ENCODE measurements around the gene LEP.

LEP gene

DNA sequence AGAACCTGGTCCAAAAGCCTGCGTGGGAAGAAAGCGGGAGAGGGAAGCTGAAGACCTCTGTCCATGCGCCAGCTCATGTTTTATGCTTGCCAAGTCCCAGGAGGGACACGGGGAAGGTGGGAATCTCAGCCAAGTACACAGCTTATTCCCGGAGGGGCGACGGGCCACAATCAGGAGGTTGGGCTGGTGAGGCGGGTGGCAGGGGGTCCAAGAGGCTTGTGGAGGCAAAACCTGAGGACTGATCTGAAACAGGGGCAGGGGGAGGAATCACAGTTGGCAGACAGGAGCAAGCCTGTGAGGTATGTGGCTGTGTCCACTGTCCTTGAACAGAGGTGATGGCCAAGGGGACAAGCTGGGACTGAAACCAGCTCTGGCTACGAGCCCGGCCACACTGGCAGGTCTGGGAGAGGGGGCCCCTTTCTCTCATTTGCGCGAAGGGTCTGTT is 38.0 kb upstream of the LEP start:
- H3K9me3 ChIP-seq (ENCODE audit: control insufficient read depth, low read length), result no peaks in the 10 kb centered on the region
- WGBS, 2 experiments, result 91% methylated on average over 12 of the region's 12 CpGs
- no peak overlapping the region for H3K4me3 ChIP-seq (ENCODE audit: insufficient read depth, low read depth, low read length)
- peaks cover 55% of the 10 kb centered on the region for H3K27me3 ChIP-seq (ENCODE audit: control insufficient read depth, insufficient read depth, low read length, poor library complexity, severe bottlenecking)
- H3K4me1 ChIP-seq (ENCODE audit: control insufficient read depth, insufficient read depth, low read length), result peaks cover 14% of the 10 kb centered on the region
- no peaks in the 10 kb centered on the region for H3K36me3 ChIP-seq (ENCODE audit: control insufficient read depth, insufficient read depth, low read length)
- no peak overlapping the region for H3K27ac ChIP-seq (ENCODE audit: insufficient read depth, low read depth, low read length, poor library complexity, severe bottlenecking)

DNA sequence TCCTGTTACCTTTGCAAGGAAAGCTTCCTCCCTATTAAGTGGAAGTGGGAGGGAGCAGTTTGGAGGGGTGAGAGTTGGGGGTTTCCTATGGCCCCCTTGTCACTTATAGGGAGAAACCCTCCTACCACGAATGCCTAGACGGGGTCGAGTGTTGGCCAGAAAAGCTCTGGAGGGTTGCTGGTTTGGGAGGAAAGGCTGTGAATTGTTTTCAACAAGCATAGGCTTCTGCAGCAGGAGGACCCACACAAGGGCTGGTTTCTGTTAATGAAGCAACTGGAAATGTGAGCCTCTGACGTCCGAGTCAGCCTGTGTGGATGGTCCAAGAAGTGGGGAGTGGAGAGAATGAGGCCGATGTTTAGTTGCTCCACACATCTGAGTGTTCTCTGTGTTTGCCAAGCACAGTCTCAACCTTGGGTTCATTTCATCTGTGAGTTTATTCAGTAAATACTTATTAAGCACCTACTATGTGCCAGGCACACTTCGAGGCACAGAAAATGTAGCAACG is 37.3 kb upstream of the LEP start:
- H3K9me3 ChIP-seq (ENCODE audit: control insufficient read depth, low read length), result no peaks in the 10 kb centered on the region
- WGBS, 2 experiments, result 82 to 85% methylated on average over 8 of the region's 8 CpGs
- peaks cover 14% of the 10 kb centered on the region for H3K4me1 ChIP-seq (ENCODE audit: control insufficient read depth, insufficient read depth, low read length)
- peaks cover 55% of the 10 kb centered on the region for H3K27me3 ChIP-seq (ENCODE audit: control insufficient read depth, insufficient read depth, low read length, poor library complexity, severe bottlenecking)
- H3K27ac ChIP-seq (ENCODE audit: insufficient read depth, low read depth, low read length, poor library complexity, severe bottlenecking), result no peak overlapping the region
- H3K36me3 ChIP-seq (ENCODE audit: control insufficient read depth, insufficient read depth, low read length), result no peaks in the 10 kb centered on the region
- H3K4me3 ChIP-seq (ENCODE audit: insufficient read depth, low read depth, low read length), result no peak overlapping the region

DNA sequence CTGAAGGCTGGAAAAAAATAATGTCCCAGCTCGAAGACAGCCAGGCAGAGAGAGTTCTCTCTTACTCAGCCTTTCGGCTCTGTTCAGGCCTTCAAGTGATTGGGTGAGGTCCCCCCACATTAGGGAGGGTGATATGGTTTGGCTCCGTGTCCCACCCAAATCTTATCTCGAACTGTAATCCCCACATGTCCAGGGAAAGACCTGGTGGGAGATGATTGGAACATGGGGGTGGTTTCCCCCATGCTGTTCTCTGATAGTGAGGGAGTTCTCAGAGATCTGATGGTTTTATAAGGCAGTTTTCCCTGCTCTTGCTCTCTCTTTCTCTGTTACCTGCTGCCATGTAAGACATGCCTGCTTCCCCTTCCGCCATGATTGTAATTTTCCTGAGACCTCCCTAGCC is 36.6 kb upstream of the LEP start:
- H3K36me3 ChIP-seq (ENCODE audit: control insufficient read depth, insufficient read depth, low read length), result no peaks in the 10 kb centered on the region
- H3K27ac ChIP-seq (ENCODE audit: insufficient read depth, low read depth, low read length, poor library complexity, severe bottlenecking), result no peak overlapping the region
- H3K4me3 ChIP-seq (ENCODE audit: insufficient read depth, low read depth, low read length), result no peak overlapping the region
- WGBS, 2 experiments, result 91 to 93% methylated on average over 5 of the region's 5 CpGs
- peaks cover 55% of the 10 kb centered on the region for H3K27me3 ChIP-seq (ENCODE audit: control insufficient read depth, insufficient read depth, low read length, poor library complexity, severe bottlenecking)
- H3K4me1 ChIP-seq (ENCODE audit: control insufficient read depth, insufficient read depth, low read length), result peaks cover 14% of the 10 kb centered on the region
- H3K9me3 ChIP-seq (ENCODE audit: control insufficient read depth, low read length), result no peaks in the 10 kb centered on the region

DNA sequence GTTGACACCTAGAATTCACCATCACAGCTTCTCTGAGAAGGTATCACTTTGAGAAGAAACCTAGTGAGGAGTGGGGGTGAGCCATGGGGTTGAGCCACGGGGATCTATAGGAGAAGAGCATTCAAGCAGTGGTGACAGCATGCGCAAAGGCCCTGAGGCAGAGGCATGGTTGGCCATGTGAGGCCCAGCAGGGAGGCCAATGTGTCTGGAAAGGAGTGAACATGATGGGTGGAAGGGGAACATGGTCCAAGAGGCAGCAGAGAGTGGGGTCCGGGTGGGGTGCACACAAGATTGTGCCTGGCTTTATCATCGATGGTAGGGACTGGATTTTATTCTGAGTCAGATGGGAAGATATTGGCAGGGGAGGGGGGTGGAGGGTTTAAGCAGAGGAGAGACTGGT is 36.0 kb upstream of the LEP start:
- Histone ChIP-seq H3K36me3 (ENCODE audit: control insufficient read depth, insufficient read depth, low read length) (no peaks in the 10 kb centered on the region), H3K9me3 (ENCODE audit: control insufficient read depth, low read length) (no peaks in the 10 kb centered on the region), H3K4me1 (ENCODE audit: control insufficient read depth, insufficient read depth, low read length) (peaks cover 14% of the 10 kb centered on the region), H3K27me3 (ENCODE audit: control insufficient read depth, insufficient read depth, low read length, poor library complexity, severe bottlenecking) (peaks cover 54% of the 10 kb centered on the region), H3K27ac (ENCODE audit: insufficient read depth, low read depth, low read length, poor library complexity, severe bottlenecking) (no peak overlapping the region), H3K4me3 (ENCODE audit: insufficient read depth, low read depth, low read length) (no peak overlapping the region)
- 95 to 96% methylated on average over 4 of the region's 4 CpGs for WGBS, 2 experiments

DNA sequence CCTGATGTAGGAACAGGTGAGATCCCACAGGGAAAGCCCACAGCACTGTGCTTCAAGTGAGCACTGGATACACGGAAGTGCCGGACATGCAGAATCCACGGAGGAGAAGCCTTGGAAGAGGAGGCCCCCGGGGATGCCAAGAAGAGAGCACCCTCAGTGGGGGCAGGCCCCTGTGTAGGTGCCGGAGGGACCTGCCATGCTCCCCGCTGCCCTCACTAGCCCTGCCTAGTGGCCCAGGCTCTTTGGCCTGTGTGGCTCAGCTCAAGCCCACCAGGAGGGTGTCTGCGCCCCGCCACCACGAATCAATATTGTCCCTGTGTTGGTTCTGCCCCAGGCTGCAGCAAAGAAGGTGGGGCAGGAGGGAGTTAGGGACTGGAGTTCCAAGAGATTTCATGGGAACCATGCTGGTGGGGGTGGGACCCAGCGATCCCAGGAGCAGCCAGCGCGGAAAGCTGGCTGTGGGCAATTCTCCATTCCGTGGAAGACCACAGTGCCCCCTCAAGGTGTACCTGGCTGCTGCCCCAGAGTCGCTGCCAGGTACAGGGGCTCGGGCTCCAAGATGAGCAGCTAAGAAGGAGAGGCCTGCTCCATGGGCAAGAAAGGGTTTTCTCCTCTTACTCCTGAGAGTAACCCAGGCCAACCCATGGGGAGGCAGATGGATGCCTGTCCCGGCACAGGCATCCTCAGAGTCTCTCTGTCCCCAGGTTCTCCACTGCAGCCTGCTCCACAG is 34.9 kb upstream of the LEP start:
- Histone ChIP-seq H3K4me1 (ENCODE audit: control insufficient read depth, insufficient read depth, low read length) (peaks cover 16% of the 10 kb centered on the region), H3K27me3 (ENCODE audit: control insufficient read depth, insufficient read depth, low read length, poor library complexity, severe bottlenecking) (peaks cover 50% of the 10 kb centered on the region), H3K4me3 (ENCODE audit: insufficient read depth, low read depth, low read length) (no peak overlapping the region), H3K27ac (ENCODE audit: insufficient read depth, low read depth, low read length, poor library complexity, severe bottlenecking) (no peak overlapping the region), H3K36me3 (ENCODE audit: control insufficient read depth, insufficient read depth, low read length) (no peaks in the 10 kb centered on the region), H3K9me3 (ENCODE audit: control insufficient read depth, low read length) (no peaks in the 10 kb centered on the region)
- WGBS, 2 experiments, result 87 to 90% methylated on average over 16 of the region's 16 CpGs

DNA sequence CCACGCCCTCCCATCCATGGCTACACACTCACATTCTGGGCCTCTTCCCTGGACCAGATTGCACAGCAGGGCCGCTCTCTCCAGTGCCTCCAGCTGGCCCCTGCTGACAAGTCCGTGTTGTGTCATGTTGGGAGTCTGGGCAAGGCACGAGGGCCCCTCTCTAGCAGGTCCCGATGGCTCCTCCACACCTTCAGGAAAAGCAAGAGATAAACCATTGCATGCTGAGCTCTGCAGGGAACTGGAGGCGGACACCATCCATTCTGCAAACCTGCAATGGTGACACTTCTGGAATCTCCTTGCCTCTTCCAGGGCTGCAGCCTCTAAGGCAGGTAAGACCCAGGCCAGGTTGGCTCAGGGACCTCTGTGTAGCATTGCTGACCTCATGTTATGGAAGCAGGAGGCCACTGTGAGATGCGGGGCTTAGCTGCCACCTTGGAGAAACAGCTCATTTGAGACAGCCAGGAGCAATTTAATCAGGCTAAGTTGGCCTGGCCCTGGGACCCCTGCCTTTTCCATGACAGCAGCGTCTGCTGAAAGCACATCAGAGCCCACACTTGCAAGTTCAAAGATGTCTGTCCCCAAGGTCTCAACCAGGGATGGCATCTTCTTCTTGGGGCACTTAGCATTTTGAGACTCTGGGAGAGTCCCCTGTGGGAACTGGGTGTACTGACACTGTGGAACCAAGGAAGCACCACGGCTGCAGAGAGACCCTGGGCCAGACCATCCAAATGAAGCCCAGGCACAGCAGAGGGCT is 34.2 kb upstream of the LEP start:
- WGBS, 2 experiments, result 75 to 78% methylated on average over 9 of the region's 9 CpGs
- no peak overlapping the region for H3K27ac ChIP-seq (ENCODE audit: insufficient read depth, low read depth, low read length, poor library complexity, severe bottlenecking)
- no peaks in the 10 kb centered on the region for H3K9me3 ChIP-seq (ENCODE audit: control insufficient read depth, low read length)
- no peaks in the 10 kb centered on the region for H3K36me3 ChIP-seq (ENCODE audit: control insufficient read depth, insufficient read depth, low read length)
- no peak overlapping the region for H3K4me3 ChIP-seq (ENCODE audit: insufficient read depth, low read depth, low read length)
- peaks cover 11% of the 10 kb centered on the region for H3K4me1 ChIP-seq (ENCODE audit: control insufficient read depth, insufficient read depth, low read length)
- H3K27me3 ChIP-seq (ENCODE audit: control insufficient read depth, insufficient read depth, low read length, poor library complexity, severe bottlenecking), result peaks cover 42% of the 10 kb centered on the region

DNA sequence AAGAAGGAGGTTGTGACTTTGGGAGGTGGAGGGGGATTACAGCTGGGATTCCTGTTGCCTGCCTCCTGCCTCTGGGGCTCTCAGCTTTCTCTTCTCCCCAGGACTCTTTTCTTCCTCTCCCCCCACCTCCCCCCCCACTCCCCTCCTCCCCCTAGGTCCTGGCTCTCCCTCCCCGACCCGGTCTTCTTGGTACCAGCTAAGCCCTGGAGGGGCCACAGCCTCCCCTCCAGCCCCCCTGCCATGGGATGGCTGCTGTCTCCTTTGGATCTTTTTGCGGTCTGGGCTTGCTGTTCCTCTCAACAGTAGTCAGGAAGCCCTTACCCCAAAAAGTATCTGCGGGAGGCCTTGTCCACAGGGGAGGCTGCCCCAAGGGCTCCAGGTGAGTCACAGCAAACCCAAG is 33.5 kb upstream of the LEP start:
- 43 to 45% methylated on average over 4 of the region's 4 CpGs for WGBS, 2 experiments
- peaks cover 35% of the 10 kb centered on the region for H3K27me3 ChIP-seq (ENCODE audit: control insufficient read depth, insufficient read depth, low read length, poor library complexity, severe bottlenecking)
- no peak overlapping the region for H3K27ac ChIP-seq (ENCODE audit: insufficient read depth, low read depth, low read length, poor library complexity, severe bottlenecking)
- peaks cover 8% of the 10 kb centered on the region for H3K4me1 ChIP-seq (ENCODE audit: control insufficient read depth, insufficient read depth, low read length)
- no peaks in the 10 kb centered on the region for H3K36me3 ChIP-seq (ENCODE audit: control insufficient read depth, insufficient read depth, low read length)
- no peaks in the 10 kb centered on the region for H3K9me3 ChIP-seq (ENCODE audit: control insufficient read depth, low read length)
- H3K4me3 ChIP-seq (ENCODE audit: insufficient read depth, low read depth, low read length), result no peak overlapping the region

DNA sequence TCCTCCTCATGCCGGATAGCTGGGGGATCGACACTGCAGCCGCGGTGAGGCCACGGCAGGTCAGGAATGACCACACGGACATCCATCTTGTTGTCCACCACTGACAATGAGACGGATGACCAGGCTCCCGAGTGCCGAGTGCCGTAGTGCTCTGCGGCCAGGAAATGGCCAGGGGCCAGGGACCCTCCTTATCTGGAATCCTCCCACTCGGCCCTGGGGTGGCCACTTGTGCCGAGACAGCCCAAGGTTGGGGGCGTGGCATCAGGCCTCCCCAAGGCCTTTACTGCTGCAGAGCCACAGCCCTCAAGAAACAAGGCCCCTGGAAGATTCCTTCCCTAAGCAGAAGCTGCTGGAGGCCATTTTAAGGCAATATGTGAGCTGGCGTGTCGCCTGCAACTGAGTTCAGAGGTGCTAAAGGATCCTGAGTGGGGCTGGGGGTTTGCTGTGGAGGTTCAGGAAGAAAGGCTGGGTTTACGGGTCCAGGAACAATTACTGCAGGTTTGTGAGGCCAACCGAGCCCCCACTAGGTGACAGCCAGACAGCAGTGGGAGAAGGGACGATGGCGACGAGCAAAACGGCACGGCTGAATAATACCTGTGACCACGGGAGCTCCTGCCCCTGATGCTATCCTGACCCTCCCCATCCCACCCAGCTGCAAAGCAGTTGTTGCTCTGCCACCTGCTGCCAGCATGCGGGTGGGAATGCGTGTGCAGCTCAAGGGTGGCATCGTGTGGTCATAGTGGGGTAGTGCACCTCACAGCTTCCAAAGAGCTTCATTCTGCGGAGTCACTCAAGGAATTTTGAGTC is 31.6 kb upstream of the LEP start:
- Histone ChIP-seq H3K9me3 (ENCODE audit: control insufficient read depth, low read length) (no peaks in the 10 kb centered on the region), H3K4me1 (ENCODE audit: control insufficient read depth, insufficient read depth, low read length) (peaks cover 8% of the 10 kb centered on the region), H3K4me3 (ENCODE audit: insufficient read depth, low read depth, low read length) (no peak overlapping the region), H3K27ac (ENCODE audit: insufficient read depth, low read depth, low read length, poor library complexity, severe bottlenecking) (no peak overlapping the region), H3K27me3 (ENCODE audit: control insufficient read depth, insufficient read depth, low read length, poor library complexity, severe bottlenecking) (peaks cover 17% of the 10 kb centered on the region), H3K36me3 (ENCODE audit: control insufficient read depth, insufficient read depth, low read length) (no peaks in the 10 kb centered on the region)
- WGBS, 2 experiments, result 53 to 54% methylated on average over 28 of the region's 28 CpGs

DNA sequence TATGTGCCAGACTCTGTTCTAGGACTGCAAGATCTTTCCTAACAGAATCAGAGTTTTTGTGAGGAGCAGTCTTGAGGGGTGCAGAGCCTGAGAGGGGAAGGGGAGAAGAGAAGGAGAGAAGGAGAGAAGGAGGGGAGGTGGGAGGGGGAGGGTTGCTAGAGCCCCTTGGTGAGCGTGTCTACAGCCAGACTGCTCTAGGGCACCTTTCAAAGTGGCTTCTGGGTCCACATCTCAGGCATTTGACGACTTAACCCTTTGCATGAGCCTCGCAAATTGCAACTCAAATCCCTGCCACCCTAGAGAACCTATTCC is 31.1 kb upstream of the LEP start:
- Histone ChIP-seq H3K4me1 (ENCODE audit: control insufficient read depth, insufficient read depth, low read length) (peaks cover 8% of the 10 kb centered on the region), H3K27ac (ENCODE audit: insufficient read depth, low read depth, low read length, poor library complexity, severe bottlenecking) (no peak overlapping the region)
- 45 to 51% methylated on average over 3 of the region's 3 CpGs for WGBS, 2 experiments

More for the DNA sequence above, 31.1 kb upstream of the LEP start:
- H3K27me3 ChIP-seq (ENCODE audit: control insufficient read depth, insufficient read depth, low read length, poor library complexity, severe bottlenecking), result peaks cover 13% of the 10 kb centered on the region
- H3K4me3 ChIP-seq (ENCODE audit: insufficient read depth, low read depth, low read length), result no peak overlapping the region
- H3K9me3 ChIP-seq (ENCODE audit: control insufficient read depth, low read length), result no peaks in the 10 kb centered on the region
- H3K36me3 ChIP-seq (ENCODE audit: control insufficient read depth, insufficient read depth, low read length), result no peaks in the 10 kb centered on the region

Measured in ectodermal cell (in vitro differentiated cells).